HCT116 (cell line): ENCODE results near the gene SLC24A5. TPM values are rescaled to one million over a fixed set of nuclear protein-coding genes. Genes with fewer than 3 reads are reported as not detected.

Experiments used
- ATAC-seq: fragments of 200-7000 bp; cut with Tn5 transposase; 2 replicates; pipeline ENCODE4 v1.9.1; 2020; ENCODE audit warnings: mild to moderate bottlenecking, moderate library complexity
- Bru-seq: library from RNA; stranded (reverse); fragments of 400-500 nt; gene quantifications from one replicate; lab custom pipeline; 2021; lab: Mats Ljungman, UMichigan
- BruChase-seq, 2 experiments: library from RNA; stranded (reverse); fragments of 400-500 nt; gene quantifications; one replicate each; lab custom pipeline; 2021; lab: Mats Ljungman, UMichigan
- BruUV-seq: library from RNA; stranded (reverse); fragments of 400-500 nt; replicated peaks from 2 replicates; lab custom pipeline; 2021; lab: Mats Ljungman, UMichigan
- CTCF ChIA-PET: fragments of 300-600 bp; sonication (Branson Sonifier 250); formaldehyde crosslinking; loops from one replicate; lab custom pipeline; 2021; ENCODE audit warnings: antibody characterized with exemption; lab: Charles Lee
- POLR2A ChIA-PET: fragments of 300-600, 350-600 bp; sonication (Branson Sonifier 250); formaldehyde crosslinking; loops from one replicate; lab custom pipeline; 2021; ENCODE audit warnings: antibody characterized with exemption; lab: Charles Lee
- RAD21 ChIA-PET, 2 experiments: fragments of 300-600 bp; sonication (Branson Sonifier 250); formaldehyde crosslinking; loops; one replicate each; lab custom pipeline; 2023; ENCODE audit warnings: low total read pairs in 2 of 2; ENCODE audit not compliant: uncharacterized antibody in 2 of 2, unreplicated experiment in 2 of 2, low non-redundant PET in 1 of 2; lab: Charles Lee
- DNase-seq: peaks from one replicate; pipeline ENCODE4 v3.0.0-alpha.2; 2010; ENCODE audit warnings: low read depth, low spot score
- H2AFZ ChIP-seq: fragments of 200-600 bp; shearing (Covaris generic), sonication (generic); 2 replicates; pipeline ENCODE4 v1.6.1; 2017; ENCODE audit warnings: low read depth, mixed run types, mixed read lengths, antibody characterized with exemption, low read length; ENCODE audit not compliant: poor library complexity, severe bottlenecking
- H3K27ac ChIP-seq: 2 replicates; pipeline ENCODE4 v1.5.1; 2012; ENCODE audit warnings: low read depth, low read length
- H3K27me3 ChIP-seq: fragments of 200-600 bp; sonication (generic); 2 replicates; pipeline ENCODE4 v1.6.1; 2016; ENCODE audit warnings: mixed run types, low read length, mixed read lengths; ENCODE audit not compliant: insufficient read depth
- H3K36me3 ChIP-seq, 2 experiments: fragments of 200-500 bp in 1 of 2; fragments of 200-600 bp in 1 of 2; sonication (Bioruptor generic) in 1 of 2; sonication (generic) in 1 of 2; 2 replicates each; pipeline versions ENCODE4 v1.5.1 to v1.6.1; 2014 to 2016; ENCODE audit warnings: low read length in 2 of 2, inconsistent platforms in 1 of 2, mixed read lengths in 1 of 2, mixed run types in 1 of 2; ENCODE audit not compliant: insufficient read depth in 2 of 2, control insufficient read depth in 1 of 2
- H3K4me1 ChIP-seq, 2 experiments: fragments of 200-600 bp in 1 of 2; sonication (generic) in 1 of 2; 2 replicates each; pipeline versions ENCODE4 v1.5.1 to v1.6.1; 2012 to 2017; ENCODE audit warnings: low read length in 2 of 2, inconsistent platforms in 1 of 2, mild to moderate bottlenecking in 1 of 2, mixed read lengths in 1 of 2, mixed run types in 1 of 2, moderate library complexity in 1 of 2; ENCODE audit not compliant: insufficient read depth in 2 of 2, control insufficient read depth in 1 of 2
- H3K4me2 ChIP-seq: fragments of 200-600 bp; sonication (generic); 2 replicates; pipeline ENCODE4 v1.6.1; 2017; ENCODE audit warnings: mixed run types, low read length, mixed read lengths
- H3K4me3 ChIP-seq, 2 experiments: fragments of 200-600 bp in 1 of 2; sonication (generic) in 1 of 2; replicated peaks in 1 of 2; 2 replicates each; pipeline ENCODE4 v1.5.1; 2011 to 2016; ENCODE audit warnings: low read length in 2 of 2, control low read depth in 1 of 2, low read depth in 1 of 2, mild to moderate bottlenecking in 1 of 2, mixed read lengths in 1 of 2, mixed run types in 1 of 2
- H3K79me2 ChIP-seq: fragments of 200-600 bp; sonication (generic); 2 replicates; pipeline ENCODE4 v1.6.1; 2017; ENCODE audit warnings: mild to moderate bottlenecking, mixed run types, low read length, moderate library complexity, mixed read lengths; ENCODE audit not compliant: insufficient read depth
- H3K9ac ChIP-seq: fragments of 200-600 bp; sonication (generic); 2 replicates; pipeline ENCODE4 v1.6.1; 2016; ENCODE audit warnings: low read length, mixed read lengths
- H3K9me2 ChIP-seq: fragments of 200-600 bp; sonication (generic), shearing (Covaris generic); 2 replicates; pipeline ENCODE4 v1.6.1; 2017; ENCODE audit warnings: mixed run types, mild to moderate bottlenecking, moderate library complexity; ENCODE audit not compliant: insufficient read depth
- H3K9me3 ChIP-seq, 2 experiments: fragments of 200-500 bp in 1 of 2; fragments of 200-600 bp in 1 of 2; sonication (Bioruptor generic) in 1 of 2; sonication (generic) in 1 of 2; 2 replicates each; pipeline ENCODE4 v1.6.1; 2014 to 2017; ENCODE audit warnings: low read length in 2 of 2, mixed read lengths in 2 of 2, inconsistent platforms in 1 of 2, low read depth in 1 of 2, mild to moderate bottlenecking in 1 of 2, mixed run types in 1 of 2, moderate library complexity in 1 of 2; ENCODE audit not compliant: control insufficient read depth in 1 of 2, insufficient read depth in 1 of 2
- H4K20me1 ChIP-seq: fragments of 200-600 bp; sonication (generic), shearing (Covaris generic); 2 replicates; pipeline ENCODE4 v1.6.1; 2017; ENCODE audit warnings: mixed run types, mild to moderate bottlenecking, moderate library complexity; ENCODE audit not compliant: insufficient read depth
- CBX3 ChIP-seq: IDR thresholded peaks from 2 replicates; pipeline ENCODE4 v1.6.1; 2012; ENCODE audit warnings: low read depth
- CEBPB ChIP-seq: IDR thresholded peaks from 2 replicates; pipeline ENCODE4 v1.6.1; 2012; ENCODE audit warnings: low read depth
- ELF1 ChIP-seq: IDR thresholded peaks from 2 replicates; pipeline ENCODE4 v1.6.1; 2012; ENCODE audit warnings: low read depth, borderline replicate concordance
- EZH2 ChIP-seq: fragments of 200-600 bp; sonication (generic); IDR thresholded peaks from 2 replicates; pipeline ENCODE4 v1.6.1; 2017; ENCODE audit warnings: antibody characterized with exemption, mixed run types
- EZH2phosphoT487 ChIP-seq: fragments of 200-600 bp; IDR thresholded peaks from 2 replicates; pipeline ENCODE4 v1.6.1; 2018; ENCODE audit warnings: antibody characterized with exemption, borderline replicate concordance
- JUND ChIP-seq: IDR thresholded peaks from 2 replicates; pipeline ENCODE4 v1.6.1; 2012
- POLR2A ChIP-seq: IDR thresholded peaks from 2 replicates; pipeline ENCODE4 v1.7.0; 2011; ENCODE audit warnings: borderline replicate concordance; ENCODE audit not compliant: insufficient read depth, insufficient read length; ENCODE audit errors: extremely low read depth
- POLR2AphosphoS5 ChIP-seq: IDR thresholded peaks from 2 replicates; pipeline ENCODE4 v1.6.1; 2011; ENCODE audit warnings: mild to moderate bottlenecking, low read depth, low read length, moderate library complexity
- SIN3A ChIP-seq: IDR thresholded peaks from 2 replicates; pipeline ENCODE4 v1.6.1; 2012; ENCODE audit warnings: low read depth
- SP1 ChIP-seq: IDR thresholded peaks from 2 replicates; pipeline ENCODE4 v1.6.1; 2012; ENCODE audit warnings: low read depth
- SRF ChIP-seq: IDR thresholded peaks from 2 replicates; pipeline ENCODE4 v1.6.1; 2012; ENCODE audit warnings: low read depth
- TCF7L2 ChIP-seq: IDR thresholded peaks from 2 replicates; pipeline ENCODE4 v1.7.0; 2011; ENCODE audit warnings: borderline replicate concordance, inconsistent platforms; ENCODE audit not compliant: insufficient read depth, insufficient read length; ENCODE audit errors: extremely low read depth
- YY1 ChIP-seq: IDR thresholded peaks from 2 replicates; pipeline ENCODE4 v1.6.1; 2011; ENCODE audit warnings: low read length, low read depth, moderate library complexity, mild to moderate bottlenecking; ENCODE audit not compliant: insufficient replicate concordance; ENCODE audit errors: extremely low read depth
- ZFX ChIP-seq: fragments of 450-650 bp; IDR thresholded peaks from 2 replicates; pipeline ENCODE4 v1.6.1; 2017
- ZNF274 ChIP-seq: fragments of 200-500 bp; sonication (Bioruptor generic); IDR thresholded peaks from 2 replicates; pipeline ENCODE4 v1.6.1; 2014; ENCODE audit warnings: mild to moderate bottlenecking, low read depth, low read length, inconsistent platforms
- intact Hi-C: fragments of 100-400 bp; cut with micrococcal nuclease; formaldehyde crosslinking; loops from 2 replicates; pipeline ENCODE4 v1.10.0; 2022
- long read RNA-seq: library from polyadenylated mRNA; unstranded; transcript quantifications from one replicate; pipeline ENCODE4 v2.0.0, GENCODE V29; 2021; ENCODE audit not compliant: unreplicated experiment
- polyA plus RNA-seq: library from polyadenylated mRNA; unstranded; fragments of >200 nt; gene quantifications from 2 replicates; pipeline ENCODE4 v1.2.1, GENCODE V29; 2012; ENCODE audit warnings: missing spikeins
- total RNA-seq: library from RNA; stranded (reverse); gene quantifications from one replicate; pipeline ENCODE4 v1.2.1, GENCODE V29; 2021; ENCODE audit not compliant: unreplicated experiment
- TF ChIP-seq, protein P1 (sequence below): IDR thresholded peaks from 2 replicates; pipeline ENCODE4 v1.6.1; 2012
- TF ChIP-seq, protein P2 (sequence below), 3 experiments: fragments of 200-600 bp in 1 of 3; sonication (generic) in 1 of 3; IDR thresholded peaks in 2 of 3; conservative IDR thresholded peaks in 1 of 3; 2 replicates each; pipeline ENCODE4 v1.5.1; 2012 to 2017; ENCODE audit warnings: low read depth in 2 of 3, low read length in 2 of 3, antibody characterized with exemption in 1 of 3, borderline replicate concordance in 1 of 3, control low read depth in 1 of 3, mild to moderate bottlenecking in 1 of 3, mixed read lengths in 1 of 3, mixed run types in 1 of 3, moderate library complexity in 1 of 3; ENCODE audit not compliant: insufficient read depth in 1 of 3
- TF ChIP-seq, protein P3 (sequence below): IDR thresholded peaks from 2 replicates; pipeline ENCODE4 v1.6.1; 2012; ENCODE audit warnings: low read depth
- TF ChIP-seq, protein P4 (sequence below): IDR thresholded peaks from 2 replicates; pipeline ENCODE4 v1.6.1; 2011; ENCODE audit warnings: mild to moderate bottlenecking, low read length, moderate library complexity; ENCODE audit not compliant: insufficient replicate concordance; ENCODE audit errors: extremely low read depth
- TF ChIP-seq, protein P5 (sequence below): IDR thresholded peaks from 2 replicates; pipeline ENCODE4 v1.6.1; 2012

Gene SLC24A5
- not detected for total RNA-seq
- not detected in 2 replicates for polyA plus RNA-seq
- Bru-seq, nascent RNA, result not detected
- BruChase-seq, experiment 1, labeled RNA remaining after a 6-hour chase, result not detected
- BruChase-seq, experiment 2, labeled RNA remaining after a 2-hour chase, result not detected
- long read RNA-seq, result 0 reads

DNA sequence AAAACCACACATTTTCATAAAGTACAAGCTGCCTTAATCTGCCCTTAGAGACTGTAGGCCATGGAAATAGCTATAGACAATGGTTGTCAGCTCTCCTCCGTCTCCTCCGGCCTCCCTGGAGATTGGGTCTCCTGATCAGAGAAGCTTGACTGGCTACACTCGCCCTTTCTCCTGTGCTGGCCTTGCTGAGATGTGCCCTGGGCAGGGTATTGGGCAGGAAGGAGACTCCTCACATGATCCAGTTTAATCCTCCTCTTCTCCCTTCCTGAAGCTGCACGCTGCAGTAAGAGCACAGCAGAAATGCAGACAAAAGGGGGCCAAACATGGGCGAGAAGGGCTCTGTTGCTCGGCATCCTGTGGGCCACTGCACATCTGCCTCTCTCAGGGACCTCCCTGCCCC, at the start of gene SLC24A5:
TSS of gene SLC24A5 (plus strand) at position 246 of the 400 bp plus-strand sequence. CDS start at position 301, 55 bp downstream.
- no peak for ATAC-seq
- Histone ChIP-seq H3K27ac (no peak within 1 kb of the TSS), H3K9me3 (no peaks in the 10 kb centered on the region)
- CTCF ChIA-PET, result no interaction called here
- intact Hi-C loops, result no loop called here
- TF ChIP-seq POLR2A, result no peak
- TF ChIP-seq, protein P1, sequence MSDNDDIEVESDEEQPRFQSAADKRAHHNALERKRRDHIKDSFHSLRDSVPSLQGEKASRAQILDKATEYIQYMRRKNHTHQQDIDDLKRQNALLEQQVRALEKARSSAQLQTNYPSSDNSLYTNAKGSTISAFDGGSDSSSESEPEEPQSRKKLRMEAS, result no peak
- TF ChIP-seq SIN3A, result no peak
- TF ChIP-seq, protein P2, sequence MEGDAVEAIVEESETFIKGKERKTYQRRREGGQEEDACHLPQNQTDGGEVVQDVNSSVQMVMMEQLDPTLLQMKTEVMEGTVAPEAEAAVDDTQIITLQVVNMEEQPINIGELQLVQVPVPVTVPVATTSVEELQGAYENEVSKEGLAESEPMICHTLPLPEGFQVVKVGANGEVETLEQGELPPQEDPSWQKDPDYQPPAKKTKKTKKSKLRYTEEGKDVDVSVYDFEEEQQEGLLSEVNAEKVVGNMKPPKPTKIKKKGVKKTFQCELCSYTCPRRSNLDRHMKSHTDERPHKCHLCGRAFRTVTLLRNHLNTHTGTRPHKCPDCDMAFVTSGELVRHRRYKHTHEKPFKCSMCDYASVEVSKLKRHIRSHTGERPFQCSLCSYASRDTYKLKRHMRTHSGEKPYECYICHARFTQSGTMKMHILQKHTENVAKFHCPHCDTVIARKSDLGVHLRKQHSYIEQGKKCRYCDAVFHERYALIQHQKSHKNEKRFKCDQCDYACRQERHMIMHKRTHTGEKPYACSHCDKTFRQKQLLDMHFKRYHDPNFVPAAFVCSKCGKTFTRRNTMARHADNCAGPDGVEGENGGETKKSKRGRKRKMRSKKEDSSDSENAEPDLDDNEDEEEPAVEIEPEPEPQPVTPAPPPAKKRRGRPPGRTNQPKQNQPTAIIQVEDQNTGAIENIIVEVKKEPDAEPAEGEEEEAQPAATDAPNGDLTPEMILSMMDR (IDR thresholded peaks at IDR 0.05 in 2 of 3, conservative IDR thresholded peaks at IDR 0.05 in 1 of 3; ENCODE audit: borderline replicate concordance in 1 of 3, insufficient read depth in 1 of 3, low read depth in 2 of 3, low read length in 2 of 3), result no peak
- TF ChIP-seq, protein P3, sequence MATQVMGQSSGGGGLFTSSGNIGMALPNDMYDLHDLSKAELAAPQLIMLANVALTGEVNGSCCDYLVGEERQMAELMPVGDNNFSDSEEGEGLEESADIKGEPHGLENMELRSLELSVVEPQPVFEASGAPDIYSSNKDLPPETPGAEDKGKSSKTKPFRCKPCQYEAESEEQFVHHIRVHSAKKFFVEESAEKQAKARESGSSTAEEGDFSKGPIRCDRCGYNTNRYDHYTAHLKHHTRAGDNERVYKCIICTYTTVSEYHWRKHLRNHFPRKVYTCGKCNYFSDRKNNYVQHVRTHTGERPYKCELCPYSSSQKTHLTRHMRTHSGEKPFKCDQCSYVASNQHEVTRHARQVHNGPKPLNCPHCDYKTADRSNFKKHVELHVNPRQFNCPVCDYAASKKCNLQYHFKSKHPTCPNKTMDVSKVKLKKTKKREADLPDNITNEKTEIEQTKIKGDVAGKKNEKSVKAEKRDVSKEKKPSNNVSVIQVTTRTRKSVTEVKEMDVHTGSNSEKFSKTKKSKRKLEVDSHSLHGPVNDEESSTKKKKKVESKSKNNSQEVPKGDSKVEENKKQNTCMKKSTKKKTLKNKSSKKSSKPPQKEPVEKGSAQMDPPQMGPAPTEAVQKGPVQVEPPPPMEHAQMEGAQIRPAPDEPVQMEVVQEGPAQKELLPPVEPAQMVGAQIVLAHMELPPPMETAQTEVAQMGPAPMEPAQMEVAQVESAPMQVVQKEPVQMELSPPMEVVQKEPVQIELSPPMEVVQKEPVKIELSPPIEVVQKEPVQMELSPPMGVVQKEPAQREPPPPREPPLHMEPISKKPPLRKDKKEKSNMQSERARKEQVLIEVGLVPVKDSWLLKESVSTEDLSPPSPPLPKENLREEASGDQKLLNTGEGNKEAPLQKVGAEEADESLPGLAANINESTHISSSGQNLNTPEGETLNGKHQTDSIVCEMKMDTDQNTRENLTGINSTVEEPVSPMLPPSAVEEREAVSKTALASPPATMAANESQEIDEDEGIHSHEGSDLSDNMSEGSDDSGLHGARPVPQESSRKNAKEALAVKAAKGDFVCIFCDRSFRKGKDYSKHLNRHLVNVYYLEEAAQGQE, result no peak
- TF ChIP-seq ZFX, result no peak
- no peak for TF ChIP-seq ZNF274
- TF ChIP-seq SRF, result no peak
- no peak for TF ChIP-seq JUND
- no peak for TF ChIP-seq SP1
- no peak for TF ChIP-seq ELF1
- TF ChIP-seq, protein P4, sequence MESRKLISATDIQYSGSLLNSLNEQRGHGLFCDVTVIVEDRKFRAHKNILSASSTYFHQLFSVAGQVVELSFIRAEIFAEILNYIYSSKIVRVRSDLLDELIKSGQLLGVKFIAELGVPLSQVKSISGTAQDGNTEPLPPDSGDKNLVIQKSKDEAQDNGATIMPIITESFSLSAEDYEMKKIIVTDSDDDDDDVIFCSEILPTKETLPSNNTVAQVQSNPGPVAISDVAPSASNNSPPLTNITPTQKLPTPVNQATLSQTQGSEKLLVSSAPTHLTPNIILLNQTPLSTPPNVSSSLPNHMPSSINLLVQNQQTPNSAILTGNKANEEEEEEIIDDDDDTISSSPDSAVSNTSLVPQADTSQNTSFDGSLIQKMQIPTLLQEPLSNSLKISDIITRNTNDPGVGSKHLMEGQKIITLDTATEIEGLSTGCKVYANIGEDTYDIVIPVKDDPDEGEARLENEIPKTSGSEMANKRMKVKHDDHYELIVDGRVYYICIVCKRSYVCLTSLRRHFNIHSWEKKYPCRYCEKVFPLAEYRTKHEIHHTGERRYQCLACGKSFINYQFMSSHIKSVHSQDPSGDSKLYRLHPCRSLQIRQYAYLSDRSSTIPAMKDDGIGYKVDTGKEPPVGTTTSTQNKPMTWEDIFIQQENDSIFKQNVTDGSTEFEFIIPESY, result no peak
- TF ChIP-seq TCF7L2, result no peak
- TF ChIP-seq CEBPB, result no peak
- no peak for TF ChIP-seq POLR2AphosphoS5
- TF ChIP-seq, protein P5, sequence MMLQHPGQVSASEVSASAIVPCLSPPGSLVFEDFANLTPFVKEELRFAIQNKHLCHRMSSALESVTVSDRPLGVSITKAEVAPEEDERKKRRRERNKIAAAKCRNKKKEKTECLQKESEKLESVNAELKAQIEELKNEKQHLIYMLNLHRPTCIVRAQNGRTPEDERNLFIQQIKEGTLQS, result no peak
- no peak for TF ChIP-seq CBX3
- no peak for TF ChIP-seq EZH2phosphoT487
- TF ChIP-seq EZH2, result no peak
- no peak for TF ChIP-seq YY1
- TF ChIP-seq, all 23 proteins: peak for 0
- no peaks in the 10 kb centered on the region for H3K9me2 ChIP-seq
- H3K9ac ChIP-seq, result no peak within 1 kb of the TSS
- H3K79me2 ChIP-seq, result no peaks in the 10 kb centered on the region
- H3K4me1 ChIP-seq, result no peaks in the 10 kb centered on the region
- no peak for DNase-seq
- no peak within 1 kb of the TSS for H3K4me3 ChIP-seq
- H3K27me3 ChIP-seq, result peaks cover 14% of the 10 kb centered on the region; the same call in 1 of the 2 replicates
- POLR2A ChIA-PET, result no interaction called here
- BruUV-seq, result no TSS peak
- RAD21 ChIA-PET, result no interaction called here
- H2AFZ ChIP-seq, result no peak within 1 kb of the TSS
- H3K4me2 ChIP-seq, result no peak within 1 kb of the TSS
- H3K36me3 ChIP-seq, result no peaks in the 10 kb centered on the region
- H4K20me1 ChIP-seq, result no peaks in the 10 kb centered on the region; the same call in 1 of the 2 replicates
